H1 (cell line): ENCODE data around the gene GATAD2B. TPM values are rescaled to one million over a fixed set of nuclear protein-coding genes. Genes with fewer than 3 reads are reported as not detected.

Experiments used
- CTCF ChIA-PET: fragments of 300-600 bp; sonication (Branson Sonifier 250); formaldehyde crosslinking; loops from one replicate; lab custom pipeline; 2021; ENCODE audit not compliant: partially characterized antibody; lab: Charles Lee
- POLR2A ChIA-PET: fragments of 300-600 bp; sonication (Branson Sonifier 250); formaldehyde crosslinking; loops from one replicate; lab custom pipeline; 2021; ENCODE audit warnings: inconsistent platforms; ENCODE audit not compliant: partially characterized antibody; lab: Charles Lee
- DNase-seq, 2 experiments: peaks; one replicate each; pipeline versions ENCODE4 v3.0.0 to v3.0.0-alpha.2; 2010 to 2022; ENCODE audit warnings: low spot score in 2 of 2, low read depth in 1 of 2, mixed read lengths in 1 of 2
- FAIRE-seq: peaks from 2 replicates; lab custom pipeline; 2011; peaks lifted over from hg19 to GRCh38; lab: Jason Lieb, UNC
- H2AFZ ChIP-seq: 2 replicates; pipeline ENCODE4 v1.8.1; 2012; ENCODE audit warnings: low read length, inconsistent platforms
- H2AK5ac ChIP-seq: 2 replicates; pipeline ENCODE4 v1.6.1; 2013; ENCODE audit warnings: low read depth, low read length
- H2BK120ac ChIP-seq: replicated peaks from 2 replicates; pipeline ENCODE3; 2013; ENCODE audit warnings: low read depth, low read length, inconsistent platforms
- H2BK12ac ChIP-seq: 2 replicates; pipeline ENCODE4 v1.6.1; 2013; ENCODE audit warnings: low read depth, low read length
- H2BK15ac ChIP-seq: 2 replicates; pipeline ENCODE4 v1.6.1; 2013; ENCODE audit warnings: low read length
- H2BK20ac ChIP-seq: 2 replicates; pipeline ENCODE4 v1.6.1; 2013; ENCODE audit warnings: low read length
- H2BK5ac ChIP-seq: 2 replicates; pipeline ENCODE4 v1.6.1; 2013; ENCODE audit warnings: low read depth, low read length
- H3K14ac ChIP-seq: 2 replicates; pipeline ENCODE4 v1.6.1; 2013; ENCODE audit warnings: inconsistent platforms; ENCODE audit not compliant: insufficient read length
- H3K18ac ChIP-seq: 2 replicates; pipeline ENCODE4 v1.6.1; 2013; ENCODE audit warnings: low read length; ENCODE audit errors: extremely low read depth
- H3K23ac ChIP-seq: 2 replicates; pipeline ENCODE4 v1.6.1; 2013; ENCODE audit warnings: inconsistent platforms; ENCODE audit not compliant: insufficient read length
- H3K23me2 ChIP-seq: 2 replicates; pipeline ENCODE4 v1.6.1; 2013; ENCODE audit warnings: low read depth, low read length
- H3K27ac ChIP-seq: 2 replicates; pipeline ENCODE4 v1.6.1; 2011; ENCODE audit warnings: low read depth, low read length, inconsistent platforms
- H3K27me3 ChIP-seq, 4 experiments: replicated peaks in 1 of 4; 1 replicate in 1 of 4; 2 replicates in 3 of 4; pipeline versions ENCODE4 v1.6.1 to v1.8.1; 2011 to 2013; ENCODE audit warnings: low read length in 3 of 4, mild to moderate bottlenecking in 3 of 4, inconsistent platforms in 2 of 4, mixed read lengths in 2 of 4, moderate library complexity in 1 of 4; ENCODE audit not compliant: control insufficient read depth in 3 of 4, insufficient read depth in 3 of 4; ENCODE audit errors: extremely low read depth in 1 of 4
- H3K36me3 ChIP-seq, 4 experiments: 2 replicates each; pipeline versions ENCODE4 v1.6.1 to v1.8.1; 2011 to 2013; ENCODE audit warnings: mild to moderate bottlenecking in 4 of 4, low read length in 3 of 4, moderate library complexity in 2 of 4, control low read depth in 1 of 4, inconsistent platforms in 1 of 4; ENCODE audit not compliant: insufficient read depth in 4 of 4, control insufficient read depth in 2 of 4
- H3K4ac ChIP-seq: replicated peaks from 2 replicates; pipeline ENCODE3; 2013; ENCODE audit warnings: low read length, low read depth, mixed read lengths, inconsistent platforms; ENCODE audit not compliant: insufficient read length
- H3K4me1 ChIP-seq, 4 experiments: replicated peaks in 1 of 4; 1 replicate in 1 of 4; 2 replicates in 3 of 4; pipeline versions ENCODE4 v1.6.1 to v1.8.1; 2011 to 2013; ENCODE audit warnings: low read length in 3 of 4, inconsistent platforms in 2 of 4, mixed read lengths in 1 of 4; ENCODE audit not compliant: insufficient read depth in 4 of 4, control insufficient read depth in 3 of 4
- H3K4me2 ChIP-seq, 2 experiments: 2 replicates each; pipeline versions ENCODE4 v1.6.1 to v1.8.1; 2011 to 2013; ENCODE audit warnings: low read depth in 2 of 2, low read length in 2 of 2, control low read depth in 1 of 2, inconsistent platforms in 1 of 2, mild to moderate bottlenecking in 1 of 2; ENCODE audit not compliant: insufficient read depth in 1 of 2
- H3K4me3 ChIP-seq, 4 experiments: fragments of 200-600, 300-600 bp in 1 of 4; sonication (generic), shearing (Covaris generic), sonication (Bioruptor Twin) in 1 of 4; 2 replicates each; pipeline versions ENCODE4 v1.5.1 to v1.8.1; 2011 to 2016; ENCODE audit warnings: low read length in 4 of 4, low read depth in 3 of 4, control low read depth in 2 of 4, inconsistent platforms in 2 of 4, mild to moderate bottlenecking in 2 of 4, mixed read lengths in 1 of 4, moderate library complexity in 1 of 4; ENCODE audit not compliant: insufficient read depth in 2 of 4; ENCODE audit errors: extremely low read depth in 1 of 4
- H3K56ac ChIP-seq: replicated peaks from 2 replicates; pipeline ENCODE3; 2013; ENCODE audit warnings: low read depth, mild to moderate bottlenecking, mixed read lengths, low read length, inconsistent platforms; ENCODE audit not compliant: insufficient read length
- H3K79me1 ChIP-seq: 2 replicates; pipeline ENCODE4 v1.6.1; 2013; ENCODE audit warnings: low read depth, low read length, control low read depth
- H3K79me2 ChIP-seq, 2 experiments: 2 replicates each; pipeline versions ENCODE4 v1.6.1 to v1.8.1; 2012 to 2013; ENCODE audit warnings: low read length in 2 of 2, mild to moderate bottlenecking in 2 of 2, inconsistent platforms in 1 of 2; ENCODE audit not compliant: insufficient read depth in 2 of 2, control insufficient read depth in 1 of 2
- H3K9ac ChIP-seq, 4 experiments: replicated peaks in 1 of 4; 1 replicate in 1 of 4; 2 replicates in 3 of 4; pipeline versions ENCODE4 v1.6.1 to v1.8.1; 2011 to 2013; ENCODE audit warnings: low read depth in 3 of 4, low read length in 3 of 4, control low read depth in 2 of 4, mild to moderate bottlenecking in 2 of 4, moderate library complexity in 2 of 4, inconsistent platforms in 1 of 4; ENCODE audit errors: extremely low read depth in 1 of 4
- H3K9me3 ChIP-seq, 2 experiments: 2 replicates each; pipeline versions ENCODE4 v1.6.1 to v1.8.1; 2012 to 2013; ENCODE audit warnings: mild to moderate bottlenecking in 2 of 2, moderate library complexity in 2 of 2, control low read depth in 1 of 2, inconsistent platforms in 1 of 2, low read depth in 1 of 2, low read length in 1 of 2, mixed read lengths in 1 of 2; ENCODE audit not compliant: insufficient read depth in 2 of 2
- H4K20me1 ChIP-seq, 2 experiments: replicated peaks in 1 of 2; 2 replicates each; pipeline versions ENCODE3 to v1.8.1; 2011 to 2013; ENCODE audit warnings: inconsistent platforms in 2 of 2, low read length in 2 of 2, mild to moderate bottlenecking in 1 of 2; ENCODE audit not compliant: insufficient read depth in 2 of 2, control insufficient read depth in 1 of 2
- H4K5ac ChIP-seq: 2 replicates; pipeline ENCODE4 v1.6.1; 2013; ENCODE audit warnings: low read length, low read depth, mixed read lengths, inconsistent platforms; ENCODE audit not compliant: insufficient read length
- H4K8ac ChIP-seq: 2 replicates; pipeline ENCODE4 v1.8.0; 2013; ENCODE audit warnings: mild to moderate bottlenecking, moderate library complexity, low read length, inconsistent platforms; ENCODE audit not compliant: insufficient read depth; ENCODE audit errors: extremely low read depth
- H4K91ac ChIP-seq: replicated peaks from 2 replicates; pipeline ENCODE3; 2013; ENCODE audit warnings: low read length, mixed read lengths, inconsistent platforms; ENCODE audit not compliant: insufficient read length
- EP300 ChIP-seq, 2 experiments: IDR thresholded peaks; 1 replicate in 1 of 2; 2 replicates in 1 of 2; pipeline ENCODE4 v1.6.1; 2011 to 2012; ENCODE audit warnings: low read depth in 2 of 2, low read length in 2 of 2, mild to moderate bottlenecking in 2 of 2, borderline replicate concordance in 1 of 2, inconsistent platforms in 1 of 2, moderate library complexity in 1 of 2
- PHF8 ChIP-seq: fragments of 200-600 bp; sonication (generic); conservative IDR thresholded peaks from 2 replicates; pipeline ENCODE4 v1.7.1; 2012; ENCODE audit warnings: low read depth, mild to moderate bottlenecking, inconsistent platforms, low read length, moderate library complexity
- WGBS, 2 experiments: shearing (Covaris generic) in 1 of 2; methylation state at CpG; one replicate each; pipeline versions ENCODE4 v1.1.6 to v1.1.7; 2013 to 2015; ENCODE audit warnings: low lambda C conversion rate in 2 of 2, mixed read lengths in 2 of 2, inconsistent platforms in 1 of 2, low coverage in 1 of 2, missing lambda C conversion rate in 1 of 2; ENCODE audit not compliant: insufficient replicate concordance in 2 of 2, insufficient coverage in 1 of 2, insufficient read length in 1 of 2; ENCODE audit errors: extremely low coverage in 1 of 2, missing lambda C conversion rate in 1 of 2; 5-methylcytosine and 5-hydroxymethylcytosine counted together
- polyA plus RNA-seq, 7 experiments: library from polyadenylated mRNA; depleted of rRNA in 3 of 7; stranded (reverse) in 5 of 7; unstranded in 2 of 7; fragments of >200 nt in 5 of 7; fragments of 200-250 nt in 2 of 7; gene quantifications; 1 replicate in 5 of 7; 2 replicates in 1 of 7; 4 replicates in 1 of 7; pipeline versions ENCODE4 v1.2.1 to v1.2.3, GENCODE V29; 2011 to 2013; ENCODE audit warnings: missing spikeins in 2 of 7, mixed read lengths in 2 of 7
- total RNA-seq: library from RNA; stranded (reverse); fragmentation: NEBNext Ultra II Directional; extraction: Animal tissue kit (Norgen Biotek cat#: 25700); gene quantifications from 2 replicates; pipeline ENCODE4 v1.2.1, GENCODE V29; 2021

GATAD2B gene
- total and polyA plus RNA-seq, 2 of the 8 experiments (the other 6 are each of a cell fraction or from before 2014, with no cell fraction given), result 8.4 to 39.1 TPM

DNA sequence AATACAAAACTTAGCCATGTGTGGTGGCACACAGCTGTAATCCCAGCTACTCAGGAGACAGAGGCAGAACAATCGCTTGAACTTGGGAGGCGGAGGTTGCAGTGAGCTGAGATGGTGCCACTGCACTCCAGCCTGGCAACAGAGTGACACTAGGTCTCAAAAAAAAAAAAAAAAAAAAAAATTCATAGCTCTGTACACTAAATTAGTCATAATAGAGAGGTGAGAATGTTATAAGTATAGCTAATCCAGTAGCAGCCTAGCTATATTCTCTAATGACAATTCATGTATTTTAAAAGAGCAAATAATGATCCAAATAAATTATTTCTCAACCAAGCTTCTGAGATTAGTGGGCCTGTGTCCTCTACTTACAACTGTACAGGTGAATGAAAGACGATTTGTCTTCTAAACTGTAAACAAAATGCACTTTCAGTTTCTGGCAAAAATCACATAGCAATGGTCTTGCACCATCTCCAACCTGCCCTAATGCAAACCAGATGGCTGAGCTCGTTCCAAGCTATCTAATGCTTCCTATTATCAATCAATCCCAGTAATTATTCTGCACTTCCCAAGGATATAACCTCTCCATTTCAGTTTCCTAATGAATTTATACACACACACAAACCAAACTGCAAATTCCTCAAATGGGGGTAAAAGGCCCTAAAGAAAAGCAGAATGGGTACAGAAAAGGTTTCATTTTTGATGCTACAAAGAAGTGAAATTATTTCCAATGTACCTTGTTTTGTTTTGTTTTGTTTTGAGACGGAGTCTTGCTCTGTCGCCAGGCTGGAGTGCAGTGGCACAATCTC lies 56.5 kb downstream of the GATAD2B start:
- FAIRE-seq (no peak), DNase-seq (no peak)
- Histone ChIP-seq H3K14ac (no peak overlapping the region), H2AK5ac (no peak overlapping the region), H3K4me3 (no peak overlapping the region), H3K4me2 (no peak overlapping the region), H3K27me3 (no peaks in the 10 kb centered on the region), H2AFZ (no peak overlapping the region), H2BK120ac (no peak overlapping the region), H3K4ac (no peak overlapping the region), H3K27ac (no peak overlapping the region), H4K20me1 (peaks cover 2 to 11% of the 10 kb centered on the region in 2 experiments), H3K9me3 (no peaks in the 10 kb centered on the region), H3K56ac (no peak overlapping the region), H3K79me2 (peaks cover 0 to 78% of the 10 kb centered on the region in 2 experiments; a peak in 3 of 4 replicates), H3K4me1 (peaks cover 0 to 4% (median 1%) of the 10 kb centered on the region in 4 experiments; a peak in 4 of 7 replicates), H3K23me2 (no peaks in the 10 kb centered on the region), H4K91ac (no peak overlapping the region), H2BK12ac (no peak overlapping the region), H2BK5ac (no peak overlapping the region), H3K23ac (no peak overlapping the region), H3K18ac (no peak overlapping the region), H2BK15ac (no peak overlapping the region), H3K79me1 (0 out of 2 replicates have a peak, but pooled peaks cover 8% of the 10 kb centered on the region), H3K9ac (no peak overlapping the region), H2BK20ac (no peak overlapping the region), H4K5ac (no peak overlapping the region), H4K8ac (no peak overlapping the region), H3K36me3 (peaks cover 0 to 5% (median 2%) of the 10 kb centered on the region in 4 experiments; a peak in 2 of 8 replicates)
- POLR2A ChIA-PET, result interaction anchor here (0.6 to 3.4 kb wide), 9 partner anchors 9 to 80 kb away, joined by 3 to 10 read pairs (median 3); partner anchors contain the start of genes DENND4B and GATAD2B
- 91% methylated on average over 6 of the region's 6 CpGs; no CpG with 5 or more reads in 1 of the 2 experiments for WGBS, 2 experiments
- TF ChIP-seq EP300 (IDR thresholded peaks at IDR 0.05; ENCODE audit: borderline replicate concordance in 1 of 2, low read depth in 2 of 2, low read length in 2 of 2) (no peak), PHF8 (no peak)
- CTCF ChIA-PET, result interaction anchor here (0.7 to 1.3 kb wide), 4 partner anchors 9 to 65 kb away, joined by 3 to 5 read pairs (median 4); no protein-coding TSS in a partner anchor
